MM.1S (cell line): ENCODE results near the gene MYO10.

ENCODE experiments used
- DNase-seq: peaks from one replicate; pipeline ENCODE4 v3.0.0-alpha.2; 2015
- H2AFZ ChIP-seq: fragments of 300-600 bp; sonication (generic); 2 replicates; pipeline ENCODE4 v1.6.0; 2016; ENCODE audit warnings: antibody characterized with exemption, low read length
- H3F3A ChIP-seq: fragments of 300-600 bp; sonication (generic); 2 replicates; pipeline ENCODE4 v1.6.1; 2016; ENCODE audit warnings: mild to moderate bottlenecking, antibody characterized with exemption, low read length, moderate library complexity, mixed read lengths; ENCODE audit not compliant: insufficient read depth
- H3K27ac ChIP-seq: fragments of 300-600 bp; sonication (generic); 2 replicates; pipeline ENCODE4 v1.5.1; 2016; ENCODE audit warnings: mild to moderate bottlenecking, low read length
- H3K27me3 ChIP-seq: fragments of 300-600 bp; sonication (generic); replicated peaks from 2 replicates; pipeline ENCODE4 v1.6.0; 2016; ENCODE audit warnings: low read length; ENCODE audit not compliant: insufficient read depth
- H3K36me3 ChIP-seq: fragments of 300-600 bp; sonication (generic); replicated peaks from 2 replicates; pipeline ENCODE4 v1.6.1; 2016; ENCODE audit warnings: mild to moderate bottlenecking, low read length, mixed read lengths; ENCODE audit not compliant: insufficient read depth
- H3K4me1 ChIP-seq: fragments of 300-600 bp; sonication (generic); 2 replicates; pipeline ENCODE4 v1.6.1; 2016; ENCODE audit warnings: low read length, mixed read lengths
- H3K4me2 ChIP-seq: fragments of 300-600 bp; sonication (generic); 2 replicates; pipeline ENCODE4 v1.6.0; 2016; ENCODE audit warnings: low read depth, low read length
- H3K4me3 ChIP-seq: fragments of 300-600 bp; sonication (generic); 2 replicates; pipeline ENCODE4 v1.5.1; 2016; ENCODE audit warnings: low read length, mixed read lengths
- H3K79me2 ChIP-seq: fragments of 300-600 bp; sonication (generic); 2 replicates; pipeline ENCODE4 v1.6.1; 2016; ENCODE audit warnings: mixed run types, low read length, mixed read lengths
- H3K9ac ChIP-seq: fragments of 300-600 bp; sonication (generic); 2 replicates; pipeline ENCODE4 v1.6.1; 2016; ENCODE audit warnings: low read length, mixed read lengths
- H3K9me2 ChIP-seq: fragments of 300-600 bp; sonication (generic); replicated peaks from 2 replicates; pipeline ENCODE4 v1.6.1; 2016; ENCODE audit warnings: mild to moderate bottlenecking, low read length, mixed read lengths; ENCODE audit not compliant: insufficient read depth
- H3K9me3 ChIP-seq: fragments of 300-600 bp; sonication (generic); replicated peaks from 2 replicates; pipeline ENCODE4 v1.6.1; 2016; ENCODE audit warnings: mild to moderate bottlenecking, low read length, mixed read lengths; ENCODE audit not compliant: insufficient read depth
- H4K20me1 ChIP-seq: fragments of 300-600 bp; sonication (generic); 2 replicates; pipeline ENCODE4 v1.6.1; 2016; ENCODE audit warnings: mild to moderate bottlenecking, low read length, moderate library complexity, mixed read lengths; ENCODE audit not compliant: insufficient read depth
- EZH2 ChIP-seq: fragments of 300-600 bp; sonication (generic); optimal IDR thresholded peaks from 2 replicates; pipeline ENCODE3; 2017; ENCODE audit warnings: low read depth, mild to moderate bottlenecking, antibody characterized with exemption, low read length, mixed read lengths
- EZH2phosphoT487 ChIP-seq: fragments of 300-600 bp; sonication (generic); IDR thresholded peaks from 2 replicates; pipeline ENCODE4 v1.6.1; 2018; ENCODE audit warnings: antibody characterized with exemption, low read length
- TF ChIP-seq, protein P1 (sequence below): fragments of 300-600 bp; sonication (generic); IDR thresholded peaks from 2 replicates; pipeline ENCODE4 v1.5.1; 2016; ENCODE audit warnings: antibody characterized with exemption, low read length, mixed read lengths

MYO10 gene

DNA sequence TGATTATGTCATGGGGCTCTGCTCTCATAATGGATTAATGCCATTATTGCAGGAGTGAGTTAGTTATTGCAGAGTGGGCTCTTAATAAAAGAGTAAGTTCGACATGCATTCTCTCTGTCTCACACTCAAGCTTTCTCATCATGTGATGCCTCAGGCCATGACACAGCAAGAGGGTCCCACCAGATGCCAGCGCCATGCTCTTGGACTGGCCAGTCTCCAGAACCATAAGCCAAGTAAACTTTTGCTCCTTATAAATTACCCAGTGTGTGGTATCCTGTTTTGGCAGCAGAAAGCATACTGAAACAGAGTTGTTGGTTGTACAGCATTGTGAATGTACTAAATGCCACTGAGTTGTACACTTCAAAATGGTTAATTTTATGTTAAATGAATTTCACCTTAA is 138.1 kb downstream of the MYO10 start:
- DNase-seq, result no peak
- H3K9me2 ChIP-seq, result no peaks in the 10 kb centered on the region
- H3K9me3 ChIP-seq, result no peaks in the 10 kb centered on the region
- no peaks in the 10 kb centered on the region for H4K20me1 ChIP-seq
- no peaks in the 10 kb centered on the region for H3K36me3 ChIP-seq
- H3K79me2 ChIP-seq, result no peaks in the 10 kb centered on the region
- H3K27me3 ChIP-seq, result no peaks in the 10 kb centered on the region
- no peaks in the 10 kb centered on the region for H3K4me1 ChIP-seq
- no peak overlapping the region for H3K9ac ChIP-seq
- H3K4me3 ChIP-seq, result no peak overlapping the region
- H3F3A ChIP-seq, result no peaks in the 10 kb centered on the region
- no peak overlapping the region for H3K4me2 ChIP-seq
- no peak overlapping the region for H3K27ac ChIP-seq
- no peak overlapping the region for H2AFZ ChIP-seq
- TF ChIP-seq EZH2, result no peak
- no peak for TF ChIP-seq EZH2phosphoT487

DNA sequence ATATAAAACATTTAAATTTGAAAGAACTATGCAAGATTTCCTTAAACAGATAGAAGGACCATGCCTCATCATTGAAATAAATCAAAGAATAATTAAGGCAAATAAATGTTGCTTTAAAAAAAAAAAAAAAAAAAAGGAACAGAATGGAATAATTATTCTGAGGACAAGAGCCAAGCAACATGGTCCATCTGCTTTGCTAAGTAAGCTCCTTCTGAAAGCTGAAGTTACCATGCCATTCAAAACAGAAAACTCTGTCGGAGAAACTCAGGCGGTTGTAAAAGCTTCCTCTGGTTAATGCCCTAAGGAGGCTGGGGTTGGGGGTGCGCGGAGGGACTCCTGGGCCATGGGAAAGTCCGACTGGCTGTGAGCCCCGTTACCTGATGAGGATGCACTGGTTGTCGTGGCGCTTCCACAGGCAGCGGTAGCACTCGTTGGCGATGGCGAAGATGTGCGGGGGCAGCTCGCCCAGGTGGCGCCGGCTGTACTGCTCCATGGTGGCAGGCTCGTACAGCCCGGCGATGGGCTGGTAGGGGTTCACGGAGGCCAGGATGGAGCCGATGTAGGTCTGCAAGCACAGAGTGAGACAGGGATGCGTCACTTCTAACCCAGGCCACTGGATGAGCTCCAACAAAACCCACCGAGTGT is 141.7 kb downstream of the MYO10 start:
- Histone ChIP-seq H3K9me2 (no peaks in the 10 kb centered on the region), H3K9ac (no peak overlapping the region), H3K4me3 (no peak overlapping the region), H3K27ac (no peak overlapping the region), H3K36me3 (no peaks in the 10 kb centered on the region), H3K4me2 (no peak overlapping the region), H4K20me1 (no peaks in the 10 kb centered on the region), H2AFZ (no peak overlapping the region), H3F3A (no peaks in the 10 kb centered on the region), H3K27me3 (no peaks in the 10 kb centered on the region), H3K4me1 (no peaks in the 10 kb centered on the region), H3K9me3 (no peaks in the 10 kb centered on the region), H3K79me2 (no peaks in the 10 kb centered on the region)
- DNase-seq, result no peak
- TF ChIP-seq EZH2phosphoT487 (no peak), EZH2 (no peak)
- TF ChIP-seq, protein P1, sequence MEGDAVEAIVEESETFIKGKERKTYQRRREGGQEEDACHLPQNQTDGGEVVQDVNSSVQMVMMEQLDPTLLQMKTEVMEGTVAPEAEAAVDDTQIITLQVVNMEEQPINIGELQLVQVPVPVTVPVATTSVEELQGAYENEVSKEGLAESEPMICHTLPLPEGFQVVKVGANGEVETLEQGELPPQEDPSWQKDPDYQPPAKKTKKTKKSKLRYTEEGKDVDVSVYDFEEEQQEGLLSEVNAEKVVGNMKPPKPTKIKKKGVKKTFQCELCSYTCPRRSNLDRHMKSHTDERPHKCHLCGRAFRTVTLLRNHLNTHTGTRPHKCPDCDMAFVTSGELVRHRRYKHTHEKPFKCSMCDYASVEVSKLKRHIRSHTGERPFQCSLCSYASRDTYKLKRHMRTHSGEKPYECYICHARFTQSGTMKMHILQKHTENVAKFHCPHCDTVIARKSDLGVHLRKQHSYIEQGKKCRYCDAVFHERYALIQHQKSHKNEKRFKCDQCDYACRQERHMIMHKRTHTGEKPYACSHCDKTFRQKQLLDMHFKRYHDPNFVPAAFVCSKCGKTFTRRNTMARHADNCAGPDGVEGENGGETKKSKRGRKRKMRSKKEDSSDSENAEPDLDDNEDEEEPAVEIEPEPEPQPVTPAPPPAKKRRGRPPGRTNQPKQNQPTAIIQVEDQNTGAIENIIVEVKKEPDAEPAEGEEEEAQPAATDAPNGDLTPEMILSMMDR, result no peak

DNA sequence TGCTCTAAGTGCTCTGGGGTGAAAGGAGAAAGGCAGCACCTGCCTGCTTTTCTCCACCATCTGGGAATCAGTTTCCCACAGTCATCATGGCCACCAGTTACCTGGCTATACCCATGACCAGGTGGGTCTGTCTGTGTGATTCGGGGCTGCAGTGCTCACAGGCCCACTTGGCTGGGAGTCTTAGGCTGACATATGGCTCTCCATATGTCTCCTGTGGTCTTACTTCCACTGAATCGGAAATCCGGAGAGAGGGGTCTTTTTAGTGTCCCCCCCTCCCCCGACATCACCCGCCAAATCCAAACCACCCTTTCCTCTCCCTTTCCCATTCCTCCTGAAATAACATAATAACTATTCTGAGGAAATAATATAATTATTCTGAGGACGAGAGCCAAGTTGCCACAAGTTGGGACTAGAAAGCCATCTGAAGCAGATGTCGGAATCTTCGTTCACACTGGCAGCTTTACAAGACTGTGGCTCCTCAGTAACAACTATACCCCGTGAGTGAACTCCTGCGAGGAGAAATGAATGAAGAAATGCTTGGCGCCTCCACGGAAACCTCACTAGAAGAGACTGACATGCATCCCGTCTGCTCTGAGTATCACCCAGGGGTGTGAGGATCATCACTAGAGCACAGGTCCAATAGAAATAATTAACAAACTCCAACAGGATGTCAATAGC is 143.4 kb downstream of the MYO10 start:
- Histone ChIP-seq H3K4me2 (no peak overlapping the region), H3K9me3 (no peaks in the 10 kb centered on the region), H3K4me1 (no peaks in the 10 kb centered on the region), H3K4me3 (no peak overlapping the region), H3K9me2 (no peaks in the 10 kb centered on the region), H4K20me1 (no peaks in the 10 kb centered on the region), H3K27ac (no peak overlapping the region), H3K36me3 (no peaks in the 10 kb centered on the region), H3K79me2 (no peaks in the 10 kb centered on the region), H3F3A (no peaks in the 10 kb centered on the region), H3K9ac (no peak overlapping the region), H2AFZ (no peak overlapping the region), H3K27me3 (no peaks in the 10 kb centered on the region)
- no peak for TF ChIP-seq EZH2phosphoT487
- TF ChIP-seq EZH2, result no peak
- TF ChIP-seq, protein P1, result no peak
- DNase-seq, result no peak

DNA sequence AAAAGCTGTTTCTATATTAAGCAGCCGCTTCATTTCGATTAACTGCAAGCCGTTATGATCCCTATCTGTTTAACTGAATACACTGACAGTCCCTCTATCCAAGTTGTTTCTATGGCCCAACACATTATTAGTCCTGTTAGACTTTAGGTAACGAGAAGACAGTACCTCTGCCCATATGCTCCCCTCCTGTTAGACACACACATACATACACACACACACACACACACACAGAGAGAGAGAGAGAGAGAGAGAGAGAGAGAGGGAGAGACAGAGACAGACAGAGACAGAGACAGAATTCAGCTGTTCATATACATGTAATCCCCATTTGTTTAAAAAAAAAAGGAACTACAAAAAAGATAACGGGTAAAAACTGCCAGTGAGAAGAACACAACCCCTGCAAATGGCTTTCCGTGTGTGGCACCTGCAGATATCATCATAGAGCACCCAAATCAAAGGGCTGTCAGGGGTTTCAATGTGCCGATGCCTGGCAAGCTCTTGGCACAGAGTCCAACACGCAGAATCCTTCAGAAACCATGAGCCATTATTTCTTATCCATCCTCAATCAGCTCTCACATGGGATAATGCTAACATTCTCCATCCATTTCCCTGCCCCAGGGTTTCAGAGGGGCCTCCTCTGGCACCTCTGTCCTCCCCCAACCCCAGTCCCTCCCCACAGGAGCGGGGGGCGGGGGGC is 144.0 kb downstream of the MYO10 start:
- no peak overlapping the region for H3K4me2 ChIP-seq
- no peaks in the 10 kb centered on the region for H4K20me1 ChIP-seq
- H3K9me2 ChIP-seq, result no peaks in the 10 kb centered on the region
- H2AFZ ChIP-seq, result no peak overlapping the region
- H3K36me3 ChIP-seq, result no peaks in the 10 kb centered on the region
- H3K9ac ChIP-seq, result no peak overlapping the region
- no peak overlapping the region for H3K4me3 ChIP-seq
- no peak for DNase-seq
- no peaks in the 10 kb centered on the region for H3F3A ChIP-seq
- no peak overlapping the region for H3K27ac ChIP-seq
- TF ChIP-seq EZH2, result no peak
- TF ChIP-seq EZH2phosphoT487, result no peak
- TF ChIP-seq, protein P1, result no peak
- H3K4me1 ChIP-seq, result no peaks in the 10 kb centered on the region
- H3K79me2 ChIP-seq, result no peaks in the 10 kb centered on the region
- H3K9me3 ChIP-seq, result no peaks in the 10 kb centered on the region
- H3K27me3 ChIP-seq, result no peaks in the 10 kb centered on the region
